NK-92 (cell line): ENCODE data around the gene CPED1.
"Not testable (repeated sequence)": the region's sequence is repeated elsewhere in the genome, so short reads cannot be mapped to it uniquely, and the experiment has no call there.

ENCODE experiments used
- DNase-seq: peaks from one replicate; lab custom pipeline; 2025; ENCODE audit not compliant: unreplicated experiment; lab: John Stamatoyannopoulos, UW

Gene CPED1

GRCh38 chr7:121084748-121085336 is 96.3 kb downstream of the CPED1 start:
- no peak for DNase-seq

- no peak for DNase-seq
Observed at GRCh38 chr7:121085922-121086321, 97.4 kb downstream of the CPED1 start.

GRCh38 chr7:121088870-121089269 is 100.4 kb downstream of the CPED1 start:
- no peak for DNase-seq

- no peak for DNase-seq
Observed at GRCh38 chr7:121094829-121095228, 106.3 kb downstream of the CPED1 start.

GRCh38 chr7:121097577-121097976 is 109.1 kb downstream of the CPED1 start:
- DNase-seq: no peak

GRCh38 chr7:121099572-121099971 is 111.1 kb downstream of the CPED1 start:
- DNase-seq: no peak

- DNase-seq: no peak
Observed at GRCh38 chr7:121101083-121101482, 112.6 kb downstream of the CPED1 start.

- DNase-seq: no peak
Observed at GRCh38 chr7:121101621-121102020, 113.1 kb downstream of the CPED1 start.

GRCh38 chr7:121102619-121103018 is 114.1 kb downstream of the CPED1 start:
- DNase-seq: no peak

- no peak for DNase-seq
Observed at GRCh38 chr7:121103086-121103485, 114.6 kb downstream of the CPED1 start.

GRCh38 chr7:121103579-121103978 is 115.1 kb downstream of the CPED1 start:
- no peak for DNase-seq

- no peak for DNase-seq
Observed at GRCh38 chr7:121105262-121105661, 116.8 kb downstream of the CPED1 start.

- no peak for DNase-seq
Observed at GRCh38 chr7:121107923-121108498, 119.5 kb downstream of the CPED1 start.

GRCh38 chr7:121109145-121109544 is 120.6 kb downstream of the CPED1 start:
- no peak for DNase-seq

GRCh38 chr7:121113288-121113687 is 124.8 kb downstream of the CPED1 start:
- no peak for DNase-seq

- DNase-seq: no peak
Observed at GRCh38 chr7:121116396-121116795, 127.9 kb downstream of the CPED1 start.

GRCh38 chr7:121119047-121119446 is 130.5 kb downstream of the CPED1 start:
- DNase-seq: no peak

GRCh38 chr7:121123032-121123431 is 134.5 kb downstream of the CPED1 start:
- no peak for DNase-seq

GRCh38 chr7:121125454-121125853 is 136.9 kb downstream of the CPED1 start:
- not testable (repeated sequence) for DNase-seq

GRCh38 chr7:121126201-121126600 is 137.7 kb downstream of the CPED1 start:
- DNase-seq: no peak

- no peak for DNase-seq
Observed at GRCh38 chr7:121126801-121127534, 138.5 kb downstream of the CPED1 start.

- no peak for DNase-seq
Observed at GRCh38 chr7:121132940-121133339, 144.4 kb downstream of the CPED1 start.
